Measurements from ENCODE around the gene SGO1.

GRCh38 chr3:20141316-20141715 is 44.7 kb downstream of the SGO1 start:
- TF ChIP-seq CTCF (IDR thresholded peaks at IDR 0.05) (no peak), POLR2AphosphoS5 (IDR thresholded peaks at IDR 0.05; ENCODE audit: low read depth, low read length) (no peak), REST (IDR thresholded peaks at IDR 0.05; ENCODE audit: insufficient read depth in 1 of 2, low read depth in 2 of 2, low read length in 1 of 2) (no peak)
